ENCODE results near the gene PRDX1. TPM values are rescaled to one million over a fixed set of nuclear protein-coding genes. Genes with fewer than 3 reads are reported as not detected.
A peak's percentile ranks its signal among the peaks of the same experiment; 100 is the strongest.

PRDX1 gene
- 100 to 1,000 TPM; 254 to 394 (median 328) TPM for polyA plus RNA-seq (ENCODE audit: insufficient read length in 4 of 4)

GRCh38 chr1:45521413-45522323 is at the start of gene PRDX1:
Gene PRDX1, minus strand, starts transcription at chr1:45521884. Its CDS starts 2,841 bp downstream, at chr1:45519043.
- peak; percentile 88 to 95 (median 94) for DNase-seq (ENCODE audit: low read depth in 4 of 4, low spot score in 3 of 4)

- no peak for DNase-seq (ENCODE audit: low read depth in 4 of 4, low spot score in 3 of 4)
These were observed 48.9 kb upstream of the PRDX1 start for GRCh38 chr1:45570631-45571030.

- DNase-seq (ENCODE audit: low read depth in 4 of 4, low spot score in 3 of 4) = peak in 3 of 4 donors; percentile 44 to 51 (median 48)
These were observed 48.4 kb upstream of the PRDX1 start for GRCh38 chr1:45569962-45570581.

GRCh38 chr1:45569571-45569961 is 47.9 kb upstream of the PRDX1 start:
- DNase-seq (ENCODE audit: low read depth in 4 of 4, low spot score in 3 of 4) = no peak

GRCh38 chr1:45568421-45568820 is 46.7 kb upstream of the PRDX1 start:
- no peak for DNase-seq (ENCODE audit: low read depth in 4 of 4, low spot score in 3 of 4)

- no peak for DNase-seq (ENCODE audit: low read depth in 4 of 4, low spot score in 3 of 4)
These were observed 46.2 kb upstream of the PRDX1 start for GRCh38 chr1:45567911-45568310.

- DNase-seq (ENCODE audit: low read depth in 4 of 4, low spot score in 3 of 4) = no peak
These were observed 45.0 kb upstream of the PRDX1 start for GRCh38 chr1:45566722-45567121.

- no peak for DNase-seq (ENCODE audit: low read depth in 4 of 4, low spot score in 3 of 4)
These were observed 42.2 kb upstream of the PRDX1 start for GRCh38 chr1:45563843-45564242.

- no peak for DNase-seq (ENCODE audit: low read depth in 4 of 4, low spot score in 3 of 4)
These were observed 35.8 kb upstream of the PRDX1 start for GRCh38 chr1:45557422-45557944.

GRCh38 chr1:45554198-45554597 is 32.5 kb upstream of the PRDX1 start:
- no peak for DNase-seq (ENCODE audit: low read depth in 4 of 4, low spot score in 3 of 4)

- DNase-seq (ENCODE audit: low read depth in 4 of 4, low spot score in 3 of 4) = no peak
These were observed 30.6 kb upstream of the PRDX1 start for GRCh38 chr1:45552331-45552730.

- DNase-seq (ENCODE audit: low read depth in 4 of 4, low spot score in 3 of 4) = no peak
These were observed 30.0 kb upstream of the PRDX1 start for GRCh38 chr1:45551684-45552083.

- peak; percentile 80 to 84 (median 83) for DNase-seq (ENCODE audit: low read depth in 4 of 4, low spot score in 3 of 4)
These were observed 29.0 kb upstream of the PRDX1 start, which contains the start of gene AKR1A1 for GRCh38 chr1:45550401-45551351. Gene AKR1A1, plus strand, starts transcription at chr1:45550826. Its CDS starts 10,969 bp downstream, at chr1:45561795.

GRCh38 chr1:45545553-45546310 is 24.0 kb upstream of the PRDX1 start:
- no peak for DNase-seq (ENCODE audit: low read depth in 4 of 4, low spot score in 3 of 4)

GRCh38 chr1:45545019-45545493 is 23.4 kb upstream of the PRDX1 start:
- DNase-seq (ENCODE audit: low read depth in 4 of 4, low spot score in 3 of 4) = no peak

- DNase-seq (ENCODE audit: low read depth in 4 of 4, low spot score in 3 of 4) = no peak
These were observed 22.8 kb upstream of the PRDX1 start for GRCh38 chr1:45544530-45544929.

- DNase-seq (ENCODE audit: low read depth in 4 of 4, low spot score in 3 of 4) = no peak
These were observed 22.1 kb upstream of the PRDX1 start for GRCh38 chr1:45543581-45544417.

- no peak for DNase-seq (ENCODE audit: low read depth in 4 of 4, low spot score in 3 of 4)
These were observed 20.9 kb upstream of the PRDX1 start for GRCh38 chr1:45542591-45542990.

GRCh38 chr1:45541193-45541592 is 19.5 kb upstream of the PRDX1 start:
- no peak for DNase-seq (ENCODE audit: low read depth in 4 of 4, low spot score in 3 of 4)
